Measurements from ENCODE around the gene IQCK.

IQCK gene

GRCh38 chr16:19808061-19808641 is 90.1 kb downstream of the IQCK start:
- DNase-seq, result no peak

GRCh38 chr16:19809121-19809635 is 91.1 kb downstream of the IQCK start:
- DNase-seq, result no peak

GRCh38 chr16:19809693-19810092 is 91.6 kb downstream of the IQCK start:
- no peak for DNase-seq

GRCh38 chr16:19810817-19811731 is 93.0 kb downstream of the IQCK start:
- no peak for DNase-seq

GRCh38 chr16:19812986-19813385 is 94.9 kb downstream of the IQCK start:
- no peak for DNase-seq

GRCh38 chr16:19815418-19815817 is 97.3 kb downstream of the IQCK start:
- DNase-seq, result no peak

- DNase-seq, result no peak
Measured at GRCh38 chr16:19817122-19817521, 99.1 kb downstream of the IQCK start.

GRCh38 chr16:19817875-19818274 is 99.8 kb downstream of the IQCK start:
- DNase-seq, result no peak

GRCh38 chr16:19822533-19822932 is 104.5 kb downstream of the IQCK start:
- no peak for DNase-seq

- no peak for DNase-seq
Measured at GRCh38 chr16:19823322-19823721, 105.3 kb downstream of the IQCK start.

- no peak for DNase-seq
Measured at GRCh38 chr16:19824216-19824615, 106.1 kb downstream of the IQCK start.

- DNase-seq, result no peak
Measured at GRCh38 chr16:19829844-19830692, 112.0 kb downstream of the IQCK start.

- DNase-seq, result no peak
Measured at GRCh38 chr16:19830902-19831560, 113.0 kb downstream of the IQCK start.

GRCh38 chr16:19831678-19832077 is 113.6 kb downstream of the IQCK start:
- DNase-seq, result no peak

GRCh38 chr16:19833176-19833575 is 115.1 kb downstream of the IQCK start:
- DNase-seq, result no peak

GRCh38 chr16:19833581-19833980 is 115.5 kb downstream of the IQCK start:
- DNase-seq, result no peak

GRCh38 chr16:19835196-19835595 is 117.1 kb downstream of the IQCK start:
- DNase-seq, result no peak

- no peak for DNase-seq
Measured at GRCh38 chr16:19835968-19836421, 117.9 kb downstream of the IQCK start.

- no peak for DNase-seq
Measured at GRCh38 chr16:19837331-19837980, 119.4 kb downstream of the IQCK start.

- DNase-seq, result no peak
Measured at GRCh38 chr16:19837984-19838707, 120.1 kb downstream of the IQCK start.

GRCh38 chr16:19840524-19841110 is 122.5 kb downstream of the IQCK start:
- no peak for DNase-seq

All from activated gamma-delta T cell treated with Interleukin-2 at 50 U/mL for 16 hours (primary cell).